Muscle of back (tissue), 11 donors: ENCODE measurements around the gene CDH4. TPM values are rescaled to one million over a fixed set of nuclear protein-coding genes. Genes with fewer than 3 reads are reported as not detected.

ENCODE experiments used
- DNase-seq, 3 donors: peaks; one replicate each; pipeline versions ENCODE4 v3.0.0 to v3.0.0-alpha.2; 2013
- polyA plus RNA-seq, 10 donors: library from polyadenylated mRNA; unstranded; fragments of 120-200 nt; gene quantifications; one replicate each; pipeline ENCODE4 v1.2.1, GENCODE V29; 2013; ENCODE audit not compliant: insufficient read length in 10 of 10

CDH4 gene
- polyA plus RNA-seq, 10 donors: 0.74 to 2.0 (median 1.1) TPM

- no peak for DNase-seq
These were observed 509.5 kb downstream of the CDH4 start for GRCh38 chr20:61761453-61762166.

- no peak for DNase-seq
These were observed 510.2 kb downstream of the CDH4 start for GRCh38 chr20:61762167-61762710.

- DNase-seq: no peak
These were observed 511.1 kb downstream of the CDH4 start for GRCh38 chr20:61762886-61763739.

GRCh38 chr20:61763740-61764400 lies 511.8 kb downstream of the CDH4 start:
- DNase-seq: no peak

- DNase-seq: no peak
These were observed 512.5 kb downstream of the CDH4 start for GRCh38 chr20:61764471-61765025.

- no peak for DNase-seq
These were observed 513.2 kb downstream of the CDH4 start for GRCh38 chr20:61765081-61765870.

- DNase-seq: no peak
These were observed 514.0 kb downstream of the CDH4 start for GRCh38 chr20:61765871-61766654.

- no peak for DNase-seq
These were observed 515.0 kb downstream of the CDH4 start for GRCh38 chr20:61766921-61767610.

- no peak for DNase-seq
These were observed 515.9 kb downstream of the CDH4 start for GRCh38 chr20:61767761-61768494.

- no peak for DNase-seq
These were observed 516.7 kb downstream of the CDH4 start for GRCh38 chr20:61768571-61769285.

GRCh38 chr20:61769286-61769832 lies 517.3 kb downstream of the CDH4 start:
- DNase-seq: no peak

GRCh38 chr20:61770113-61770585 lies 518.1 kb downstream of the CDH4 start:
- no peak for DNase-seq

- DNase-seq: no peak
These were observed 519.8 kb downstream of the CDH4 start for GRCh38 chr20:61771805-61772350.

GRCh38 chr20:61772828-61773631 lies 521.0 kb downstream of the CDH4 start:
- DNase-seq: no peak

- no peak for DNase-seq
These were observed 522.0 kb downstream of the CDH4 start for GRCh38 chr20:61773926-61774587.

GRCh38 chr20:61775423-61775822 lies 523.4 kb downstream of the CDH4 start:
- DNase-seq: no peak
